WERI-Rb-1 (cell line): ENCODE measurements around the gene IL1RAPL1.

Experiments
- DNase-seq: peaks from one replicate; pipeline ENCODE4 v3.0.0-alpha.2; 2020
- H3K27ac ChIP-seq: fragments of 250-450 bp; sonication (Bioruptor Pico); 2 replicates; pipeline ENCODE4 v1.5.1; 2020; ENCODE audit warnings: mild to moderate bottlenecking, moderate library complexity
- H3K27me3 ChIP-seq: fragments of 250-450 bp; sonication (Bioruptor Pico); 2 replicates; pipeline ENCODE4 v1.5.1; 2021; ENCODE audit warnings: mild to moderate bottlenecking, low read depth, moderate library complexity; ENCODE audit not compliant: insufficient read depth, severe bottlenecking
- H3K36me3 ChIP-seq: fragments of 250-450 bp; sonication (Bioruptor Pico); 2 replicates; pipeline ENCODE4 v1.5.1; 2020; ENCODE audit warnings: mild to moderate bottlenecking, moderate library complexity
- H3K4me3 ChIP-seq: 2 replicates; pipeline ENCODE4 v1.5.1; 2011; ENCODE audit warnings: low read depth, mild to moderate bottlenecking, control low read depth, low read length
- H3K9me3 ChIP-seq: fragments of 250-450 bp; sonication (Bioruptor Pico); 2 replicates; pipeline ENCODE4 v1.5.1; 2021; ENCODE audit warnings: mild to moderate bottlenecking, moderate library complexity; ENCODE audit not compliant: severe bottlenecking
- TF ChIP-seq, protein P1 (sequence below): IDR thresholded peaks from 2 replicates; pipeline ENCODE4 v1.5.1; 2011; ENCODE audit warnings: low read depth, mild to moderate bottlenecking, control low read depth, inconsistent platforms, low read length

Gene IL1RAPL1

DNA sequence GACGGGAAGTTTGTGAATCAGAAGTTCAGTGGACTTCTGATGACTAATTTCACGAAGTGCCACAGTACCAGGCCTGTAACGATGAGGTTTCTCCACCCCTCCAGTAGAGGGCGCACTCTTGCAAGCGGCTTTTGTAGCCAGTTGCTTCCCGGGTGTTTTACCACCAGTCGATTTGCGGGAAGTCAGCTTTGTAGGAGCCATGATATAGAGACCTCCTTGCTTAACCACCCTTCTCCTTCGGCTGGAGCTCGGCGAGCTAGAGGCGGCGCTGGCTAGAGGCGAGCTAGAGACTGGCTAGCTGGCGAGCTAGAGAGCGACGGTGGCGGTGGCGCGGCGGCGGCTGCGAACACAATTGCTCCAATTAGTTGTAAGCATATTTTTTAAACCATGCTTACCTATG lies 72.0 kb downstream of the IL1RAPL1 start:
- Histone ChIP-seq H3K36me3 (no peaks in the 10 kb centered on the region), H3K4me3 (no peak overlapping the region), H3K9me3 (no peaks in the 10 kb centered on the region), H3K27ac (no peak overlapping the region), H3K27me3 (no peaks in the 10 kb centered on the region)
- DNase-seq: no peak
- TF ChIP-seq, protein P1, sequence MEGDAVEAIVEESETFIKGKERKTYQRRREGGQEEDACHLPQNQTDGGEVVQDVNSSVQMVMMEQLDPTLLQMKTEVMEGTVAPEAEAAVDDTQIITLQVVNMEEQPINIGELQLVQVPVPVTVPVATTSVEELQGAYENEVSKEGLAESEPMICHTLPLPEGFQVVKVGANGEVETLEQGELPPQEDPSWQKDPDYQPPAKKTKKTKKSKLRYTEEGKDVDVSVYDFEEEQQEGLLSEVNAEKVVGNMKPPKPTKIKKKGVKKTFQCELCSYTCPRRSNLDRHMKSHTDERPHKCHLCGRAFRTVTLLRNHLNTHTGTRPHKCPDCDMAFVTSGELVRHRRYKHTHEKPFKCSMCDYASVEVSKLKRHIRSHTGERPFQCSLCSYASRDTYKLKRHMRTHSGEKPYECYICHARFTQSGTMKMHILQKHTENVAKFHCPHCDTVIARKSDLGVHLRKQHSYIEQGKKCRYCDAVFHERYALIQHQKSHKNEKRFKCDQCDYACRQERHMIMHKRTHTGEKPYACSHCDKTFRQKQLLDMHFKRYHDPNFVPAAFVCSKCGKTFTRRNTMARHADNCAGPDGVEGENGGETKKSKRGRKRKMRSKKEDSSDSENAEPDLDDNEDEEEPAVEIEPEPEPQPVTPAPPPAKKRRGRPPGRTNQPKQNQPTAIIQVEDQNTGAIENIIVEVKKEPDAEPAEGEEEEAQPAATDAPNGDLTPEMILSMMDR: peak; percentile 56

DNA sequence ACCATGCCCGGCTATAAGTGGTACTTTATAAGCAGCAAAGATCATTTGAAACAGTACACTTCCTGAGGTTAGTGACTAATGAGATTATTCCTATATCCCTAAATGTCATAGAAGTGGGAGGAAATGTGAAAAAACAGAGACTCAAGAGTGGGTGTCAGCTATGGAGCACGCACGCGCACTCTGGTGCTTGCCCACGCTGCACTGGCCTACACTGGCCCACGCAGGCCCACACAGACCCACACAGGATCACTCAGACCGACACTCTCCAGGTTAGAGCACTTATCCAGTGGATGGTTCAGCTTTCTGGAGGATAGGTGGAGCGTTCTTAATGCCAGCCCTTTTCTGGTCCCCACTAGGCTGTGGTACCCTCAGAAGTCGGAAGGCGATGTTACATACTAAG lies 78.5 kb downstream of the IL1RAPL1 start:
- no peak for DNase-seq
- H3K27ac ChIP-seq: no peak overlapping the region
- no peaks in the 10 kb centered on the region for H3K27me3 ChIP-seq
- H3K4me3 ChIP-seq: no peak overlapping the region
- no peaks in the 10 kb centered on the region for H3K9me3 ChIP-seq
- TF ChIP-seq, protein P1: no peak
- H3K36me3 ChIP-seq: no peaks in the 10 kb centered on the region

DNA sequence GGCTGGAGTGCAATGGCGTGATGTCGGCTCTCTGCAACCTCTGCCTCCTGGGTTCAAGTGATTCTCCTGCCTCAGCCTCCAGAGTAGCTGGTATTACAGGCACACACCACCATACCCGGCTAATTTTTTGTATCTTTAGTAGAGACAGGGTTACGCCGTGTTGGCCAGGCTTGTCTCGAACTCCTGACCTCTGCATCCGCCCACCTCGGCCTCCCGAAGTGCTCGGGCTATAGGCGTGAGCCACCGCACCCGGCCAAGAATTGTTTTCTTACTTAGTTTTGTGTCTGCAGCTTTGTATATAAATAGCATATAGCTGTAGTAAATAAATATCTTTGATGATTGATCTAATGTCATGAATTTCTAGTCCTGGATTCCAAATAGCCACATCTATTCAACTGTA lies 81.1 kb downstream of the IL1RAPL1 start:
- H3K36me3 ChIP-seq: no peaks in the 10 kb centered on the region
- no peaks in the 10 kb centered on the region for H3K27me3 ChIP-seq
- H3K27ac ChIP-seq: no peak overlapping the region
- DNase-seq: no peak
- H3K4me3 ChIP-seq: no peak overlapping the region
- TF ChIP-seq, protein P1: no peak
- H3K9me3 ChIP-seq: no peaks in the 10 kb centered on the region

DNA sequence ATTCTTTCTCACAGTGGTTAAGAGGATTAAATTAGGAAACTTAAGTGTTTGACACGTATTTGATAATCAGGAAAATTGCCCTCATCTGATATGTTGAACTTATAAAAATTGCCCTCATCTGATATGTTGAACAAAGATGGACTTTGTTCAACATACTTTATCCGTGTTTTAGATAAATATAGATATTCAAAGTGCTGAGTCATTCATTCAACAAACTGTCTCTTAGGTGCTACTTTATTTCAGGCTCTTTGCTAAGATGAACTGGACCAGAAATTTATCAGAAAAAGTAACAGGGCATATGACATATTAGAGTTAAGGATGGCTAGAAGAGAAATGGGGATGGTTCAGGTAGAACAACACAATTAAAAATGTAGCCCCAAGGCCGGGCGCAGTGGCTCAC lies 81.7 kb downstream of the IL1RAPL1 start:
- Histone ChIP-seq H3K27ac (no peak overlapping the region), H3K9me3 (no peaks in the 10 kb centered on the region), H3K4me3 (no peak overlapping the region), H3K27me3 (no peaks in the 10 kb centered on the region), H3K36me3 (no peaks in the 10 kb centered on the region)
- TF ChIP-seq, protein P1: no peak
- DNase-seq: no peak

DNA sequence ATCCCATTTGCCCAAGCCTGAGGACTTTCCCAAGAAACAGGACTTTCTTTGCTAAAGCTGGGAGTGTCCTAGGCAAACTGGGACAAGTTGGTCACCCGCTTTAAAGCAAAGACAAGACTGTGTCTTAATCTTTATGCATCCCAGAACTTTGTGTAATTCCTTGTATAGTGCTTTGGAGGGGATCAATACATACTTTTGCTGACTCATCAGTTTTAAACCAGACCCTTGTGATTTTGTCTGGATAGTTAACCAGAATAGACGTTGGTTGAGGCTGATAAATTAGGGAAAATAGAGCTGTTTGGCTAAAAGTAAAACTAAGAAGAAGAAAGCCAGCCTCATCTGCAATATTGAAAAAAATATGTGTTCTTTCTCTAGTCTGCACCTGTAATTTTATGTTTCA lies 82.8 kb downstream of the IL1RAPL1 start:
- H3K27me3 ChIP-seq: no peaks in the 10 kb centered on the region
- H3K9me3 ChIP-seq: no peaks in the 10 kb centered on the region
- H3K27ac ChIP-seq: no peak overlapping the region
- TF ChIP-seq, protein P1: no peak
- H3K4me3 ChIP-seq: no peak overlapping the region
- H3K36me3 ChIP-seq: no peaks in the 10 kb centered on the region
- no peak for DNase-seq

DNA sequence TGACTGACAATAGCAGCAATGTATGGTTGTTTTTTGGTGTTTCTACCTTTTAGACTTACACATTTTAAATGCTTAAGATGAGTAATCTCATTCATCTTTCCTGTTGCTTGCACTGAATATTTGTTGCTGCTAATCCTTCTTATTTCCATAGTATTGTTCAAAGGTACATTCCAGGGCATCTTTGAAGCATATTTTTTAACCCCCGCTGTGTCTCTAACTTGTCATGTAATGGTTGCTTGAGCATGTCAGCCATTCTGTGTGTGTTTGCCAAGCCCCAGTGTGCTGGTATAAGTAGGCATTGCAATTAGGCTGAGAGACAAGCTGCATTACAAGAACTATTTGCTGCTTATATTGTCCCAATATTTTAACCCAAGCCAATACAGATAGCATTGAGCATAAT lies 87.9 kb downstream of the IL1RAPL1 start:
- no peak for DNase-seq
- no peaks in the 10 kb centered on the region for H3K27me3 ChIP-seq
- no peak overlapping the region for H3K27ac ChIP-seq
- no peaks in the 10 kb centered on the region for H3K9me3 ChIP-seq
- no peak overlapping the region for H3K4me3 ChIP-seq
- TF ChIP-seq, protein P1: no peak
- H3K36me3 ChIP-seq: no peaks in the 10 kb centered on the region
